GM18951 (cell line): ENCODE data around the gene OR51V1.

Experiments
- POLR2A ChIP-seq: IDR thresholded peaks from 4 replicates; pipeline ENCODE4 v1.6.1; 2011; ENCODE audit warnings: mild to moderate bottlenecking; ENCODE audit not compliant: insufficient read length, insufficient read depth; ENCODE audit errors: extremely low read depth
- in situ Hi-C: fragments of 300-500 bp; cut with MboI; formaldehyde crosslinking; loops from one replicate; pipeline ENCODE4 v1.12.0; 2022; ENCODE audit warnings: low sequenced_read_pairs, mixed read lengths, inconsistent platforms; ENCODE audit not compliant: unreplicated experiment

The OR51V1 gene

DNA sequence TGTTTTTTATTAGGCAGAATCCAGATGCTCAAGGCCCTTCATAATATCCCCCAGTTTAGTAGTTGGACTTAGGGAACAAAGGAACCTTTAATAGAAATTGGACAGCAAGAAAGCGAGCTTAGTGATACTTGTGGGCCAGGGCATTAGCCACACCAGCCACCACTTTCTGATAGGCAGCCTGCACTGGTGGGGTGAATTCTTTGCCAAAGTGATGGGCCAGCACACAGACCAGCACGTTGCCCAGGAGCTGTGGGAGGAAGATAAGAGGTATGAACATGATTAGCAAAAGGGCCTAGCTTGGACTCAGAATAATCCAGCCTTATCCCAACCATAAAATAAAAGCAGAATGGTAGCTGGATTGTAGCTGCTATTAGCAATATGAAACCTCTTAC lies 25.0 kb upstream of the OR51V1 start:
- TF ChIP-seq POLR2A = no peak
- in situ Hi-C loops = no loop called here

DNA sequence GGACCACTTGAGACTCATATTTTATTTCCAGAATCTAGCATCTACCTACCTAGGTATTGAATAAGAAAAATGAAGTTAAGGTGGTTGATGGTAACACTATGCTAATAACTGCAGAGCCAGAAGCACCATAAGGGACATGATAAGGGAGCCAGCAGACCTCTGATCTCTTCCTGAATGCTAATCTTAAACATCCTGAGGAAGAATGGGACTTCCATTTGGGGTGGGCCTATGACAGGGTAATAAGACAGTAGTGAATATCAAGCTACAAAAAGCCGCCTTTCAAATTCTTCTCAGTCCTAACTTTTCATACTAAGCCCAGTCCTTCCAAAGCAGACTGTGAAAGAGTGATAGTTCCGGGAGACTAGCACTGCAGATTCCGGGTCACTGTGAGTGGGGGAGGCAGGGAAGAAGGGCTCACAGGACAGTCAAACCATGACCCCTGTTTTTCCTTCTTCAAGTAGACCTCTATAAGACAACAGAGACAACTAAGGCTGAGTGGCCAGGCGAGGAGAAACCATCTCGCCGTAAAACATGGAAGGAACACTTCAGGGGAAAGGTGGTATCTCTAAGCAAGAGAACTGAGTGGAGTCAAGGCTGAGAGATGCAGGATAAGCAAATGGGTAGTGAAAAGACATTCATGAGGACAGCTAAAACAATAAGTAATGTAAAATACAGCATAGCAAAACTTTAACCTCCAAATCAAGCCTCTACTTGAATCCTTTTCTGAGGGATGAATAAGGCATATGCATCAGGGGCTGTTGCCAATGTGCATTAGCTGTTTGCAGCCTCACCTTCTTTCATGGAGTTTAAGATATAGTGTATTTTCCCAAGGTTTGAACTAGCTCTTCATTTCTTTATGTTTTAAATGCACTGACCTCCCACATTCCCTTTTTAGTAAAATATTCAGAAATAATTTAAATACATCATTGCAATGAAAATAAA lies 24.3 kb upstream of the OR51V1 start:
- in situ Hi-C loops = no loop called here
- TF ChIP-seq POLR2A = no peak

DNA sequence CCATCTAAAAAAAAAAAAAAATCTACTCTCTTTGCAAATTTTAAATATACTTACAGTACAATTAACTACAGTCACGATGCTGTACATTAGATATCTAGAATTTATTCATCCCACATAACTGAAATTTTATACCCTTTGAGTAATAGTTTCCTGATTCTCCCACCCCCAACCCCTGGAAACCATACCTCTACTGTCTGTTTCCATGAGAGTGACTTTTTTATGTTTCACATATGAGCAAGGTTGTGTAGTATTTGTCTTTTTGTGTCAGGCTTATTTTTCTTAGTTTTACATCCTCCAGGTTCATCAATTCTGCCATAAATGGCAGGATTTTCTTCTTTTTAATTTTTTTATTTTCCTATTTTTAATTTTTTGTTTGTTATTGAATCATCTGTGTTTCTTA lies 23.2 kb upstream of the OR51V1 start:
- no peak for TF ChIP-seq POLR2A
- in situ Hi-C loops = no loop called here

DNA sequence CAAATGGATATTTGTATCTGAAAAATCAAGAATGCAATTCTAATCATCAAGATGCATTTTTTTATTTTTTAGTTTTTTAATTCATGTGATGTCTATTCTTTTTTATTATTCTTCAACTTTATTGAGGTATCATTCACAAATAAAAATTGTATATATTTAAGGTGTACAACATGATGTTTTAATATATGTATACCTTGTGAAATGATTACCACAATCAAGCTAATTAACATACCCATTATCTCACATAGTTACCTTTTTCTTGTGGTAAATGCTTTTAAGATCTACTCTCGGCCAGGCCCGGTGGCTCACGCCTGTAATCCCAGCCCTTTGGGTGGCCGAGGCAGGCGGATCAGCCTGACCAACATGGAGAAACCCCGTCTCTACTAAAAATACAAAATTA lies 22.7 kb upstream of the OR51V1 start:
- no peak for TF ChIP-seq POLR2A
- in situ Hi-C loops = no loop called here

DNA sequence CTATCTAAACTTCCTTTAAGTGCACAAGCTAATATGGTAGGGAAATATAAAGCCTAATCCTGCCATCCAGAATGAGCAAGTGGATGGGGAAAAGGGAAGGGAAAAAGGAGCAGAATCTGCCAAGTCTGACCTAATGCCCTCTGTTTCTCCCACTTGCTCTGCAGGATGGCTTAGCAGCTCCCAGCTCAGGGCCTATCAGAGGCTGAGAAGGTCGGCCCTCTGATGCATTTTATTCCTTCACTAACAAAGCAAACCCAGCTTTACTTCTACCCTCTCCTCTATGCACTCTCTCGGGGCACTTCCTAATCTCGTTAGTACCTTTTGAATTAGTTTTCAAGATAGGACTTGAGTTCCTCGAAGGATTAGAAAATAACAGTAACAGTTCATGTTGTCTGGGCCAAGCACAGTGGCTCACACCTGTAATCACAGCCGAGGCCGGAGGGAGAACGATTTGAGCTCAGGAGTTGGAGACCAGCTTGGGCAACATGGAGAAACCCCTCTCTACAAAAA lies 9.9 kb upstream of the OR51V1 start:
- in situ Hi-C loops = no loop called here

DNA sequence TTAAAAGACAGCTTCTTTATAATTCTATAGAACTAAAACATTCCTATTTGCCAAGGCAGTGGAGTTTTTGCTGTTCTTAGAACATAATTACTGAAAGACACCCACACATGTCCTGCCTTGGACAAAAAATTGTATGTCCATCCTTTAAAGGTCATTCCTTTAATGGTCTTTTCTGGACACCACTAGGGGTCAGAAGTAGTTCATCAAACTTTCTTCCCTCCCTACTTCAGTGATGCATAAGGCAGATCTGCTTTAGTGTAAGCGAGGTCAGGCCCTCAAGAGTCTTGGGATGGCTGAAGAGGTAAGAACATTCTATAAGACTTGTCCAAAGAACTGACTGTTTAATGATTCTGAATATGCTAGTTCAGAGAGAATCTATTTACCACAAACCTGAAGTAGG lies 4.3 kb upstream of the OR51V1 start:
- no peak for TF ChIP-seq POLR2A
- in situ Hi-C loops = loop anchor here (10.0 kb wide), 1 partner anchor 160 kb away; no protein-coding TSS in a partner anchor

More for the DNA sequence above, 9.9 kb upstream of the OR51V1 start:
- no peak for TF ChIP-seq POLR2A

DNA sequence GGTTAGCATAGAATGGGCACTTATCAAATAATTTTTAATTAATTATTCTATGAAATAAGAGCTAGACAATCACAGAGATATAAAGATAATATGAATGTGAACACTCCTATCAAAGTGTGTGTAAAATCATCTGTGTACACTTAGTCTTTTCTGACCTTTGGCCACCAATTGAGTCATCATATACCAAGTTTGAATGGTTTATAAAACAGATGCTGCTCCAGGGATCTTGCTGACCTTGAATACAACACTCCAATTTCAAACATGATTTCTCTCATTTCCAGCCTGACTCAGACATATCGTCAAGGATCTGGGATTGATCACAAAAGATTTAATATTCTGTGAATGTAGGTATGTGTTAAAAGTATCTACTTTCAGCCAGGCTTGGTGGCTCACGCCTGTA lies 2.9 kb upstream of the OR51V1 start:
- TF ChIP-seq POLR2A = no peak
- in situ Hi-C loops = loop anchor here (10.0 kb wide), 1 partner anchor 161 kb away; no protein-coding TSS in a partner anchor

DNA sequence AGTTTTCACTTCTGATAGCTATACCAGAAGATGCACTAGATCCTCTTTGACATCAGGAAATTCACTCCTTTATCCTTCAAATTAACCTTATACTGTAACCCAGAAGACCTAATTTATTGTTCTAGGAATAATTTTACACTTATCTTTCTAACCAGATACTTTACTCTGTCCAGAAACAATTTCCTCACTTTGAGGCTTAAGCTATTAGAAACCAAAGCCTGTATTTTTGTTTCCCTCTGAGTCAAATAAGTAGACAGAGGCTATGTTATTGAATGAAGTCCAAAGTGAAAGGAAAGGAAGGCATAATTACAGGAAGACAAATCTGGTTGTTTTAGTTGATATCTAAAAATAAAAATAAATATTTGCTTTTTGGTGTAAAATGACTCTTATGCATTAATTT lies 2.2 kb downstream of the OR51V1 start:
- in situ Hi-C loops = no loop called here
- TF ChIP-seq POLR2A = no peak

DNA sequence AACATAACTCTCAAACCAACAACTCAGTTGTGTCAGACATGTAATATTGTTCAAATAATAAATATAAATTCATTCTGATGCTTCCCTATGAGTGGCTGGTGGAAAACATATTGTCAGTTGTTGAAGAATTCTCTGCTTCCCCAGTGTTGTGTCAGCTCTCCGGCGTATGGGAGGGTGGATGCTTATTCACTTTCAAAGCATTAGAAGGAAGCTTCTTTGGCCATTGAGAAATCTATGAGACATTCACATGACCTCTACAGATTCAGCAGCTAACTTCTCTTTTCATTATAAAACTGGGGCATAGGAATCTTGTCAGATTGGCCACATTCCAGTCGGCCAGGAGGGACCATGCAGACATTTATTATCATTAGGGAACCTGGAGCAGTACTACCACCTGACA lies 2.9 kb downstream of the OR51V1 start:
- TF ChIP-seq POLR2A = no peak
- in situ Hi-C loops = no loop called here

DNA sequence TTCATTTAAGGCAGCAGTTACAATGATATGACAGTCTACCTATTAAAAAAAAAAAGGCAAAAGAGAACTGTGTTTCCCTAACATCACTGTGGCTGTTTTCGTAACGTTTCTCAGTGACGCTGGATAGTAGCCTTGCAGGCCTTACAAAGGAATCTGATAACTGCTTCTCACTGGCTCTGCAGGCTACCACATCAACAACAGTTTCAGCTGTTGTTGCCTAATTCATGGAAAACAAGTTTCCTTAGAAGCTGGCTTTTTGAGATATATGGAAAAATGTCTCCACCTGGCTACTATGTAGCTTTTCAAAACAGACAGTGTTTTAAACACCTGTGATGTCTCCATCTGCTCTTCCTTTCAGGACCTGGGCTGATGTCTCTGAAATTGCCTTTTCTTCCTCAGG lies 3.8 kb downstream of the OR51V1 start:
- TF ChIP-seq POLR2A = no peak
- in situ Hi-C loops = no loop called here

DNA sequence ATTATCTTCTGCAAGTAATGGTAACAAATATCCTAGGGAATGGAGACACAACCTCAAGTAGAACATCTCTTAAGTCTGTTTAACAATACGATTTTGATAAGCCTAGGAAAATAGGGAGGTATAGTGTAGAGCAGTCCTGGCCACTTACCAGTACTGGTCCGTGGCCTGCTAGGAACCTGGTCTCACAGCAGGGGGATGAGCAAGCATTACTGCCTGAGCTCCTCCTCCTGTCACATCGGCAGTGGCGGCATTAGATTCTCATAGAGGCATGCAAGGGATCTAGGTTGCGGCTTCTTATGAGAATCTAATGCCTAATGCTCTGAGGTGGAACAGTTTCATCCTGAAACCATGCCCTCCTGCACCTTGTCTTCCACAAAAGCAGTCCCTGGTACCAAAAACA lies 4.4 kb downstream of the OR51V1 start:
- no peak for TF ChIP-seq POLR2A
- in situ Hi-C loops = no loop called here

DNA sequence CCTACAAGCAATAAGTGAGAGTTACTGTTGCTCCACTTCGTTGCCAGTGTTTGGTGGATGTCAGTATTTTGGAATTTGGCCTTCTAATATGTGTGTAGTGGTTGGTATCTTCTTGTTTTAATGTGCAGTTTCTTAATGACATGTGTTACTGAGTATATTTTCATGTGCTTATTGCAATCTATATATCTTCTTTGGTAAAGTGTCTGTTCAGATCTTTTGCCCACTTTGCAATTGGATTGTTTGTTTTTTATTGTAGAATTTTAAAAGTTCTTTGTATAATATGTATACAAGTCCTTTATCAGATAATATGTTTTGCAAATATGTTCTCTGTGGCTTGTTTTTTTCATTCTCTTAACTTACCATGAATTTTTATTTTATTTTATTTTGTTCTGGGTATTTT lies 7.7 kb downstream of the OR51V1 start:
- in situ Hi-C loops = no loop called here
- no peak for TF ChIP-seq POLR2A

DNA sequence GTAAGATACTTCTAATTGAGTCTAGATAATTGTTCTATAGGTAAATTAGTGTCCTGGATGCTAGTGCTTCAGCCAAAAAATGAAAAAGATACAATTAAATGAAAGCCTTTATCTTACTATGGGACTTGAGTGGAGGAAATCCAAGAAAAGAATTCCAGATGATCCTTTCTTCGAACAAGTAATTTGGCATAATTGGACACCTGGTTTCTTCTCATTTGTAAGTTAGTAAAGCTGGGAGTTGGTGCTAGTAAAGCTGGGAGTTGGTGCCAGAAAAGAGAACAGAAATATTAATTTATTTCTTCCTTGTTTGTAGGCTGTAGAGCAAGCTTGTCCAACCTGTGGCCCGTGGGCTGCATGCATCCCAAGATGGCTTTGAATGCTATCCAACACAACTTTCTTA lies 12.3 kb downstream of the OR51V1 start:
- in situ Hi-C loops = no loop called here
- no peak for TF ChIP-seq POLR2A
